Fibroblast of lung (primary cell): Measurements from ENCODE around the gene CP. TPM values are rescaled to one million over a fixed set of nuclear protein-coding genes. Genes with fewer than 3 reads are reported as not detected.

Source experiments
- DNase-seq, 2 donors: peaks; one replicate each; pipeline versions ENCODE4 v3.0.0 to v3.0.0-alpha.2; 2010; ENCODE audit warnings: low read depth in 2 of 2
- H2AFZ ChIP-seq: 2 replicates; pipeline ENCODE4 v1.5.1; 2012; ENCODE audit warnings: low read length, control low read depth, inconsistent platforms
- H3K27ac ChIP-seq: 2 replicates; pipeline ENCODE4 v1.5.1; 2011; ENCODE audit warnings: low read length, control low read depth; ENCODE audit not compliant: insufficient read depth
- H3K27me3 ChIP-seq: 2 replicates; pipeline ENCODE4 v1.5.1; 2011; ENCODE audit warnings: mild to moderate bottlenecking, low read length; ENCODE audit not compliant: control insufficient read depth, insufficient read depth
- H3K36me3 ChIP-seq: 2 replicates; pipeline ENCODE4 v1.5.1; 2011; ENCODE audit warnings: low read length; ENCODE audit not compliant: control insufficient read depth, insufficient read depth
- H3K4me1 ChIP-seq: 2 replicates; pipeline ENCODE4 v1.5.1; 2011; ENCODE audit warnings: low read length; ENCODE audit not compliant: control insufficient read depth, insufficient read depth; ENCODE audit errors: extremely low read depth
- H3K4me2 ChIP-seq: 2 replicates; pipeline ENCODE4 v1.5.1; 2011; ENCODE audit warnings: low read length, control low read depth; ENCODE audit not compliant: insufficient read depth; ENCODE audit errors: extremely low read depth
- H3K4me3 ChIP-seq, 4 experiments: fragments of 200-600 bp in 1 of 4; sonication (generic) in 1 of 4; replicated peaks in 1 of 4; 2 replicates each; pipeline ENCODE4 v1.5.1; 2011 to 2016; ENCODE audit warnings: low read length in 4 of 4, low read depth in 3 of 4, mild to moderate bottlenecking in 3 of 4, control low read depth in 2 of 4, inconsistent platforms in 1 of 4, mixed read lengths in 1 of 4; ENCODE audit not compliant: insufficient read depth in 1 of 4; ENCODE audit errors: control extremely low read depth in 1 of 4
- H3K79me2 ChIP-seq: 2 replicates; pipeline ENCODE4 v1.5.1; 2012; ENCODE audit warnings: mild to moderate bottlenecking, low read length, inconsistent platforms; ENCODE audit not compliant: control insufficient read depth, insufficient read depth
- H3K9ac ChIP-seq: 2 replicates; pipeline ENCODE4 v1.5.1; 2011; ENCODE audit warnings: mild to moderate bottlenecking, low read length, control low read depth; ENCODE audit not compliant: insufficient read depth
- H3K9me3 ChIP-seq: 2 replicates; pipeline ENCODE4 v1.5.1; 2012; ENCODE audit warnings: low read depth, low read length; ENCODE audit not compliant: control insufficient read depth, insufficient read depth
- H4K20me1 ChIP-seq: 2 replicates; pipeline ENCODE4 v1.5.1; 2011; ENCODE audit warnings: low read length; ENCODE audit not compliant: control insufficient read depth, insufficient read depth; ENCODE audit errors: extremely low read depth
- EZH2 ChIP-seq: IDR thresholded peaks from 2 replicates; pipeline ENCODE4 v1.5.1; 2012; ENCODE audit warnings: low read length, control low read depth, mild to moderate bottlenecking; ENCODE audit errors: missing control alignments
- polyA plus RNA-seq, 2 donors: library from polyadenylated mRNA; depleted of rRNA in 1 of 2; stranded (reverse) in 1 of 2; unstranded in 1 of 2; fragments of >200 nt; gene quantifications; 2 replicates each; pipeline ENCODE4 v1.2.1, GENCODE V29; 2011 to 2012; ENCODE audit warnings: missing spikeins in 1 of 2
- total RNA-seq: library from RNA; depleted of rRNA; stranded (reverse); fragments of >200 nt; gene quantifications from 2 replicates; pipeline ENCODE4 v1.2.1, GENCODE V29; 2014
- TF ChIP-seq, protein P1 (sequence below), 2 donors: IDR thresholded peaks in 1 of 2; conservative IDR thresholded peaks in 1 of 2; 1 replicate in 1 of 2; 2 replicates in 1 of 2; pipeline ENCODE4 v1.5.1; 2011 to 2012; ENCODE audit warnings: low read length in 2 of 2, control low read depth in 1 of 2, inconsistent platforms in 1 of 2, low read depth in 1 of 2, mild to moderate bottlenecking in 1 of 2

CP gene
- total and polyA plus RNA-seq, 2 donors (not counting 1 experiment from before 2014, with no cell fraction given): 0.03 TPM; not detected in 1

- H3K9me3 ChIP-seq: no peaks in the 10 kb centered on the region
- H3K27ac ChIP-seq: no peak overlapping the region
- no peak overlapping the region for H3K4me3 ChIP-seq
- H3K36me3 ChIP-seq: no peaks in the 10 kb centered on the region
- H4K20me1 ChIP-seq: no peaks in the 10 kb centered on the region
- no peak overlapping the region for H2AFZ ChIP-seq
- DNase-seq: peak in 1 of 2 donors; percentile 26
- H3K4me1 ChIP-seq: no peaks in the 10 kb centered on the region
- H3K4me2 ChIP-seq: no peak overlapping the region
- no peak overlapping the region for H3K9ac ChIP-seq
- no peaks in the 10 kb centered on the region for H3K79me2 ChIP-seq
- TF ChIP-seq, protein P1, sequence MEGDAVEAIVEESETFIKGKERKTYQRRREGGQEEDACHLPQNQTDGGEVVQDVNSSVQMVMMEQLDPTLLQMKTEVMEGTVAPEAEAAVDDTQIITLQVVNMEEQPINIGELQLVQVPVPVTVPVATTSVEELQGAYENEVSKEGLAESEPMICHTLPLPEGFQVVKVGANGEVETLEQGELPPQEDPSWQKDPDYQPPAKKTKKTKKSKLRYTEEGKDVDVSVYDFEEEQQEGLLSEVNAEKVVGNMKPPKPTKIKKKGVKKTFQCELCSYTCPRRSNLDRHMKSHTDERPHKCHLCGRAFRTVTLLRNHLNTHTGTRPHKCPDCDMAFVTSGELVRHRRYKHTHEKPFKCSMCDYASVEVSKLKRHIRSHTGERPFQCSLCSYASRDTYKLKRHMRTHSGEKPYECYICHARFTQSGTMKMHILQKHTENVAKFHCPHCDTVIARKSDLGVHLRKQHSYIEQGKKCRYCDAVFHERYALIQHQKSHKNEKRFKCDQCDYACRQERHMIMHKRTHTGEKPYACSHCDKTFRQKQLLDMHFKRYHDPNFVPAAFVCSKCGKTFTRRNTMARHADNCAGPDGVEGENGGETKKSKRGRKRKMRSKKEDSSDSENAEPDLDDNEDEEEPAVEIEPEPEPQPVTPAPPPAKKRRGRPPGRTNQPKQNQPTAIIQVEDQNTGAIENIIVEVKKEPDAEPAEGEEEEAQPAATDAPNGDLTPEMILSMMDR (conservative IDR thresholded peaks at IDR 0.05 in 1 of 2, IDR thresholded peaks at IDR 0.05 in 1 of 2; ENCODE audit: low read depth in 1 of 2, low read length in 2 of 2): no peak
- TF ChIP-seq EZH2: no peak
- H3K27me3 ChIP-seq: no peaks in the 10 kb centered on the region
Measured at GRCh38 chr3:149207475-149207874, 14.2 kb downstream of the CP start.

GRCh38 chr3:149204390-149204991, 17.1 kb downstream of the CP start:
- no peak overlapping the region for H3K27ac ChIP-seq
- TF ChIP-seq, protein P1 (conservative IDR thresholded peaks at IDR 0.05 in 1 of 2, IDR thresholded peaks at IDR 0.05 in 1 of 2; ENCODE audit: low read depth in 1 of 2, low read length in 2 of 2): no peak
- TF ChIP-seq EZH2: no peak
- H3K79me2 ChIP-seq: no peaks in the 10 kb centered on the region
- no peak overlapping the region for H3K4me3 ChIP-seq
- no peak overlapping the region for H3K9ac ChIP-seq
- DNase-seq: no peak
- no peaks in the 10 kb centered on the region for H4K20me1 ChIP-seq
- no peaks in the 10 kb centered on the region for H3K36me3 ChIP-seq
- no peaks in the 10 kb centered on the region for H3K27me3 ChIP-seq
- H3K4me1 ChIP-seq: no peaks in the 10 kb centered on the region
- H3K4me2 ChIP-seq: no peak overlapping the region
- no peak overlapping the region for H2AFZ ChIP-seq
- H3K9me3 ChIP-seq: no peaks in the 10 kb centered on the region

GRCh38 chr3:149203758-149204157, 17.9 kb downstream of the CP start:
- Histone ChIP-seq H3K36me3 (no peaks in the 10 kb centered on the region), H3K4me1 (no peaks in the 10 kb centered on the region), H3K27ac (no peak overlapping the region), H3K4me2 (no peak overlapping the region), H3K4me3 (no peak overlapping the region), H3K9me3 (no peaks in the 10 kb centered on the region), H2AFZ (no peak overlapping the region), H3K27me3 (no peaks in the 10 kb centered on the region), H4K20me1 (no peaks in the 10 kb centered on the region), H3K9ac (no peak overlapping the region), H3K79me2 (no peaks in the 10 kb centered on the region)
- no peak for DNase-seq
- TF ChIP-seq, protein P1 (conservative IDR thresholded peaks at IDR 0.05 in 1 of 2, IDR thresholded peaks at IDR 0.05 in 1 of 2; ENCODE audit: low read depth in 1 of 2, low read length in 2 of 2): no peak
- no peak for TF ChIP-seq EZH2
